Measurements from ENCODE around the gene BOC. TPM values are rescaled to one million over a fixed set of nuclear protein-coding genes. Genes with fewer than 3 reads are reported as not detected.

Gene BOC
- total and polyA plus RNA-seq, 2 of the 4 experiments (the other 2 are of a cell fraction), result 6.8 to 15.2 TPM

DNA sequence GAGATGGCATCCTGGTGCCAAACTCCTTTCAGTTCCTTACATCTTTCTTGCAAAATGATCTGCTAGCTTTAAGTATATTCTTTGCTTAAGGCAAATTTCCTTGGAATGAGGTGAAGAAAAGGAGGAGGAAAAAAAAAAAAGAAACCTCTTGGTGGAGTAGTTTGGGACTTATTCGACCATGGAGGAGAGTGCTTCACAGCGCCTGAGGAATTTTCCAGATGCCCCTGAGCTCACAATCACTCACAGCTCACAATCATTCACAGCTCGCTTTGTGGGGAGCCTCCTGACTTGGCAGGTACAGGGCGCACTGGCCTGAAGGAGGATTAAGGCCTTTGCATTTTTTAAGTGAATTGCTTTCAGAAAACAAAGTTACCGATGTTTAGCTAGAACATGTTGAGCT lies 53.9 kb downstream of the BOC start:
- Histone ChIP-seq H2BK20ac (ENCODE audit: low read depth, low read length) (no peak overlapping the region), H3K9me3 (ENCODE audit: control insufficient read depth, insufficient read depth, low read length) (no peaks in the 10 kb centered on the region), H3K18ac (ENCODE audit: low read depth, low read length) (no peak overlapping the region), H2AK5ac (ENCODE audit: low read depth, low read length) (no peak overlapping the region), H3K27ac (ENCODE audit: insufficient read depth, low read length) (no peak overlapping the region), H3K79me1 (ENCODE audit: low read depth in 1 of 2, low read length in 2 of 2) (no peaks in the 10 kb centered on the region), H4K91ac (ENCODE audit: insufficient read depth, low read depth, low read length) (no peak overlapping the region), H2AK9ac (replicated peaks; ENCODE audit: low read depth, low read length, poor library complexity) (no peak overlapping the region), H2BK5ac (ENCODE audit: low read depth, low read length, poor library complexity, severe bottlenecking) (no peak overlapping the region), H3K4ac (ENCODE audit: low read depth, low read length) (no peak overlapping the region), H3K56ac (ENCODE audit: extremely low read depth, insufficient read depth, low read length) (no peak overlapping the region), H4K5ac (ENCODE audit: low read depth, low read length) (no peak overlapping the region), H3K36me3 (ENCODE audit: control insufficient read depth, insufficient read depth, low read length) (peaks cover 17% of the 10 kb centered on the region), H3K4me3 (ENCODE audit: insufficient read depth, low read depth, low read length) (no peak overlapping the region), H3K27me3 (ENCODE audit: control insufficient read depth, insufficient read depth, low read length) (peaks cover 9% of the 10 kb centered on the region), H2BK120ac (ENCODE audit: low read depth, low read length) (no peak overlapping the region), H2AFZ (replicated peaks; ENCODE audit: low read length, poor library complexity) (no peak overlapping the region), H4K8ac (ENCODE audit: low read depth in 2 of 2, low read length in 2 of 2) (no peak overlapping the region), H2BK15ac (ENCODE audit: low read depth, low read length) (no peak overlapping the region), H3K14ac (replicated peaks; ENCODE audit: low read depth, low read length) (no peak overlapping the region), H3K4me1 (ENCODE audit: control insufficient read depth, insufficient read depth, low read length) (no peaks in the 10 kb centered on the region; the same call in 1 of the 2 replicates), H3K9ac (ENCODE audit: low read depth, low read length) (no peak overlapping the region), H4K20me1 (ENCODE audit: insufficient read depth, low read length) (no peaks in the 10 kb centered on the region), H3K4me2 (ENCODE audit: low read depth, low read length) (no peak overlapping the region), H3K9me1 (ENCODE audit: insufficient read depth, low read length) (no peaks in the 10 kb centered on the region), H3K23ac (ENCODE audit: low read depth, low read length) (no peak overlapping the region)
- ChIA-PET POLR2A (ENCODE audit: unreplicated experiment) (no interaction called here), CTCF (no interaction called here)
- BruUV-seq (replicated peaks), result no TSS peak
- in situ Hi-C loops (cut with MboI; ENCODE audit: low sequenced_read_pairs), result no loop called here
- intact Hi-C loops (cut with micrococcal nuclease), result no loop called here
- dilution Hi-C loops (cut with HindIII; ENCODE audit: low sequenced_read_pairs, unreplicated experiment), result no loop called here
- WGBS, 2 experiments (ENCODE audit: extremely low coverage in 2 of 2, insufficient read length in 1 of 2), result no CpG with 5 or more reads among the region's 5 CpGs
- ATAC-seq (ENCODE audit: low read depth) (no peak), DNase-seq (no peak)
- TF ChIP-seq CEBPB (IDR thresholded peaks at IDR 0.05; ENCODE audit: low read depth, low read length), result no peak
- TF ChIP-seq MAFK (IDR thresholded peaks at IDR 0.05; ENCODE audit: low read depth, low read length), result no peak
- TF ChIP-seq RAD21 (IDR thresholded peaks at IDR 0.05; ENCODE audit: low read length), result no peak
- TF ChIP-seq, protein P1, sequence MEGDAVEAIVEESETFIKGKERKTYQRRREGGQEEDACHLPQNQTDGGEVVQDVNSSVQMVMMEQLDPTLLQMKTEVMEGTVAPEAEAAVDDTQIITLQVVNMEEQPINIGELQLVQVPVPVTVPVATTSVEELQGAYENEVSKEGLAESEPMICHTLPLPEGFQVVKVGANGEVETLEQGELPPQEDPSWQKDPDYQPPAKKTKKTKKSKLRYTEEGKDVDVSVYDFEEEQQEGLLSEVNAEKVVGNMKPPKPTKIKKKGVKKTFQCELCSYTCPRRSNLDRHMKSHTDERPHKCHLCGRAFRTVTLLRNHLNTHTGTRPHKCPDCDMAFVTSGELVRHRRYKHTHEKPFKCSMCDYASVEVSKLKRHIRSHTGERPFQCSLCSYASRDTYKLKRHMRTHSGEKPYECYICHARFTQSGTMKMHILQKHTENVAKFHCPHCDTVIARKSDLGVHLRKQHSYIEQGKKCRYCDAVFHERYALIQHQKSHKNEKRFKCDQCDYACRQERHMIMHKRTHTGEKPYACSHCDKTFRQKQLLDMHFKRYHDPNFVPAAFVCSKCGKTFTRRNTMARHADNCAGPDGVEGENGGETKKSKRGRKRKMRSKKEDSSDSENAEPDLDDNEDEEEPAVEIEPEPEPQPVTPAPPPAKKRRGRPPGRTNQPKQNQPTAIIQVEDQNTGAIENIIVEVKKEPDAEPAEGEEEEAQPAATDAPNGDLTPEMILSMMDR (conservative IDR thresholded peaks at IDR 0.05; ENCODE audit: low read depth, low read length), result no peak
- no peak for TF ChIP-seq FOS (IDR thresholded peaks at IDR 0.05; ENCODE audit: low read depth, low read length)
- no peak for TF ChIP-seq SMC3 (IDR thresholded peaks at IDR 0.05; ENCODE audit: low read depth, low read length)
- no peak for TF ChIP-seq BHLHE40 (IDR thresholded peaks at IDR 0.05; ENCODE audit: low read depth, low read length)
- TF ChIP-seq NFE2L2 (IDR thresholded peaks at IDR 0.05; ENCODE audit: low read depth, low read length), result no peak
- no peak for TF ChIP-seq RCOR1 (IDR thresholded peaks at IDR 0.05; ENCODE audit: insufficient replicate concordance, low read length)
- TF ChIP-seq, protein P2, sequence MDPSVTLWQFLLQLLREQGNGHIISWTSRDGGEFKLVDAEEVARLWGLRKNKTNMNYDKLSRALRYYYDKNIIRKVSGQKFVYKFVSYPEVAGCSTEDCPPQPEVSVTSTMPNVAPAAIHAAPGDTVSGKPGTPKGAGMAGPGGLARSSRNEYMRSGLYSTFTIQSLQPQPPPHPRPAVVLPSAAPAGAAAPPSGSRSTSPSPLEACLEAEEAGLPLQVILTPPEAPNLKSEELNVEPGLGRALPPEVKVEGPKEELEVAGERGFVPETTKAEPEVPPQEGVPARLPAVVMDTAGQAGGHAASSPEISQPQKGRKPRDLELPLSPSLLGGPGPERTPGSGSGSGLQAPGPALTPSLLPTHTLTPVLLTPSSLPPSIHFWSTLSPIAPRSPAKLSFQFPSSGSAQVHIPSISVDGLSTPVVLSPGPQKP (IDR thresholded peaks at IDR 0.05; ENCODE audit: borderline replicate concordance, low read depth, low read length), result no peak
- TF ChIP-seq, protein P3, sequence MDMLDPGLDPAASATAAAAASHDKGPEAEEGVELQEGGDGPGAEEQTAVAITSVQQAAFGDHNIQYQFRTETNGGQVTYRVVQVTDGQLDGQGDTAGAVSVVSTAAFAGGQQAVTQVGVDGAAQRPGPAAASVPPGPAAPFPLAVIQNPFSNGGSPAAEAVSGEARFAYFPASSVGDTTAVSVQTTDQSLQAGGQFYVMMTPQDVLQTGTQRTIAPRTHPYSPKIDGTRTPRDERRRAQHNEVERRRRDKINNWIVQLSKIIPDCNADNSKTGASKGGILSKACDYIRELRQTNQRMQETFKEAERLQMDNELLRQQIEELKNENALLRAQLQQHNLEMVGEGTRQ (IDR thresholded peaks at IDR 0.05; ENCODE audit: low read depth, low read length), result no peak
- no peak for TF ChIP-seq RFX5 (IDR thresholded peaks at IDR 0.05; ENCODE audit: low read depth, low read length)
- TF ChIP-seq MAZ (IDR thresholded peaks at IDR 0.05; ENCODE audit: borderline replicate concordance, low read depth, low read length), result no peak
- no peak for TF ChIP-seq MXI1 (IDR thresholded peaks at IDR 0.05; ENCODE audit: borderline replicate concordance, low read depth, low read length)
- no peak for TF ChIP-seq CHD1 (IDR thresholded peaks at IDR 0.05; ENCODE audit: low read depth, low read length)
